ENCODE data around the gene TMEM63C. TPM values are rescaled to one million over a fixed set of nuclear protein-coding genes. Genes with fewer than 3 reads are reported as not detected.
A peak's percentile ranks its signal among the peaks of the same experiment; 100 is the strongest.
"Not testable (repeated sequence)": the region's sequence is repeated elsewhere in the genome, so short reads cannot be mapped to it uniquely, and the experiment has no call there.

The TMEM63C gene
- total RNA-seq, 6 experiments from 2014 or later = 0.05 TPM; not detected in 5

DNA sequence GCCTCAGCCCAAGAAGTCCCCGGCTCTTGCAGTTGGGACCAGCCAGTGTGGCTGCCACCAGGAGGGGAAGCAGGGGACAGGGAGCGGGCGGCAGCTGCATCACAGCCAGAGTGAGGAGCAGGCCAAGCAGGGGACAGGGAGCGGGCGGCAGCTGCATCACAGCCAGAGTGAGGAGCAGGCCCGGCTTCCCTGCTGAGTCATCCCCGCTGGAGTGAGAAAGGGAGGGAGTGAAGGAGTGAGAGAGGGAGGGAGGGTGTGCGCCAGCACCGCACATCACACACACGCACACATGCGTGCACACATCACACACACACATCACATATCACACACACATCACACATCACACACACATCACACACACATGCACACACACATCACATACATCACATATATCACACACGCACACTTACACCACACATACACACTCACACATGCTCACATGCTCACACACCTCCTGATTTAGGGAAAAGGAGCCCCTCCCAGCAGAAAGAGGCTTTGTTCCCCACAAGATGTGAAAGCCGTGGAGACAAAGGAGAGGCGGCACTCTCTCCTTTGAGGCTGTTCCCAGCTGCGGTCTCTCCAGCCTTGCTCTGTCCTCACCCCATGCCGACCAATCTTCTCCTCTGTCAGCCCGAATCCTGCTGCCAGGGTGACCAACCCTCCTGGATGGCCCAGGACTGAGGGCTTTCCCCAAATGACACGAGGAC is 23.3 kb upstream of the TMEM63C start:
- H3K4me3 Mint-ChIP-seq = peak overlapping the region; percentile 61
- no peaks in the 10 kb centered on the region for H3K36me3 Mint-ChIP-seq (ENCODE audit: low read depth)
- peaks cover 30% of the 10 kb centered on the region for H3K27me3 Mint-ChIP-seq (ENCODE audit: insufficient read depth)
- DNase-seq = peak; percentile 57
- no peaks in the 10 kb centered on the region for H3K9me3 Mint-ChIP-seq
- H3K27ac Mint-ChIP-seq = peak overlapping the region; percentile 57
- peaks cover 15% of the 10 kb centered on the region for H3K4me1 Mint-ChIP-seq (ENCODE audit: low read depth)
- TF ChIP-seq CTCF (IDR thresholded peaks at IDR 0.05) = no peak

DNA sequence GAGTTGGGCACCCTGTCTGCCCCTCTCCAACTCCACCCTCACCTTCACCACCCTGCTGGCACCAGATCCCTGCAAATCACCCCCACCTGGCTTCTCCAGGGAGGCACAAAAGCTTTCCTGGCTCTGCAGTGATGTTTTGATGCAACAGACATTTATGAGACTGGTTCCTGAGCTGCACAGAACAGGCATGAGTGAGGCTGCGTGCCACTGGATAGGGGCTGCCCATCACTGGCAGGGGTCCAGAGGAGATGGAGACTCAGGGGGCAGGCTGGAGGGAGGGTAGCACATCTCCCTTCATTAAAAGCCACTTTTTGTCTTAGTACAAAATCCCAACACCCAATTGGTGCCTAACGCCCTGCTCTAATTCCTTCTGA is 22.7 kb upstream of the TMEM63C start:
- TF ChIP-seq CTCF (IDR thresholded peaks at IDR 0.05) = no peak
- no peak for DNase-seq
- Mint-ChIP-seq H3K27me3 (ENCODE audit: insufficient read depth) (peaks cover 28% of the 10 kb centered on the region), H3K4me3 (peak overlapping the region; percentile 61), H3K27ac (no peak overlapping the region), H3K36me3 (ENCODE audit: low read depth) (no peaks in the 10 kb centered on the region), H3K4me1 (ENCODE audit: low read depth) (peaks cover 15% of the 10 kb centered on the region), H3K9me3 (no peaks in the 10 kb centered on the region)

DNA sequence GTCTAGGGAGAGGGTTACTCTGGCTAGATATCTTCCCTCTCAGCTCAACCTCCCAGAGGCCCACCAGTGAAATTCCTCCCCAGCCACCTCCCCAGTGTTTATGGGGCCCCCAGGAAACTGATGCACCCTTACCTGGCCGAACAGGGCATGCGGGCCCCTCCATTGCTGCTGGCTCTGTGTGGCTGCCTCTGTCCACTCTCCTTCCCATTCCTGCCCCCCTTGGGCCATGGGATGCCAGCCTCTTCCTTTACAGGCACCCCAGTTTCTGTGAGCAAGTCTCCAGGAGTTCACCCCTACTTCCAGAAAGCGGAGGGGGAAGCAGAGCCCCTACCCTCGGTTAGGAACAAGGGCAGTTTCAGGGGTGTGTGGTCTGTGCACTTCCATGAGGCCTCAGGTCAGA is 20.6 kb upstream of the TMEM63C start:
- Mint-ChIP-seq H3K36me3 (ENCODE audit: low read depth) (no peaks in the 10 kb centered on the region), H3K4me1 (ENCODE audit: low read depth) (peaks cover 15% of the 10 kb centered on the region), H3K27ac (no peak overlapping the region), H3K27me3 (ENCODE audit: insufficient read depth) (peaks cover 18% of the 10 kb centered on the region), H3K9me3 (no peaks in the 10 kb centered on the region), H3K4me3 (no peak overlapping the region)
- no peak for TF ChIP-seq CTCF (IDR thresholded peaks at IDR 0.05)
- no peak for DNase-seq

DNA sequence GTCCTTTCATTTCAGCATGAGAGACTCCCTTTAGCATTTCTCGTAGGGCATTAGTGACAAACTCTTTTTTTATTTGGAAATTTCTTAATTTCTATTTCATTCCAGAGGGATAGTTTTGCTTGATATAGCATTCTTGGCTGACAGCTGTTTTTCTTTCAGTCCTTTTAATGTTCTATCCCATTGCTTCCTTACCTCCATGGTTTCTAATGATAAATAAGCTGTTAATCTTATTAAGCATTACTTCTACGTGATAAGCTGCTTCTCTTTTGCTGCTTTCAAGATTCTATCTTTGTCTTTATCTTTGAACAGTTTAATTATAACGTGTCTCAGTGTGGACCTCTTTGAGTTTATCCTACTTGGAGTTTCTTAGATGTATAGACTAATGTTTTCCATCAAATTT is 11.6 kb upstream of the TMEM63C start:
- Mint-ChIP-seq H3K27ac (no peak overlapping the region), H3K4me3 (no peak overlapping the region), H3K9me3 (peaks cover 13% of the 10 kb centered on the region), H3K4me1 (ENCODE audit: low read depth) (peaks cover 8% of the 10 kb centered on the region), H3K27me3 (ENCODE audit: insufficient read depth) (peaks cover 15% of the 10 kb centered on the region), H3K36me3 (ENCODE audit: low read depth) (peaks cover 6% of the 10 kb centered on the region; the same call in 1 of the 2 replicates)
- DNase-seq = no peak
- no peak for TF ChIP-seq CTCF (IDR thresholded peaks at IDR 0.05)

GRCh38 chr14:77172916-77173315 is 8.7 kb upstream of the TMEM63C start:
- Mint-ChIP-seq H3K27ac (no peak overlapping the region), H3K27me3 (ENCODE audit: insufficient read depth) (peaks cover 12% of the 10 kb centered on the region), H3K4me1 (ENCODE audit: low read depth) (peaks cover 8% of the 10 kb centered on the region), H3K9me3 (peaks cover 13% of the 10 kb centered on the region), H3K4me3 (no peak overlapping the region), H3K36me3 (ENCODE audit: low read depth) (peaks cover 6% of the 10 kb centered on the region; the same call in 1 of the 2 replicates)
- DNase-seq = no peak
- no peak for TF ChIP-seq CTCF (IDR thresholded peaks at IDR 0.05)

DNA sequence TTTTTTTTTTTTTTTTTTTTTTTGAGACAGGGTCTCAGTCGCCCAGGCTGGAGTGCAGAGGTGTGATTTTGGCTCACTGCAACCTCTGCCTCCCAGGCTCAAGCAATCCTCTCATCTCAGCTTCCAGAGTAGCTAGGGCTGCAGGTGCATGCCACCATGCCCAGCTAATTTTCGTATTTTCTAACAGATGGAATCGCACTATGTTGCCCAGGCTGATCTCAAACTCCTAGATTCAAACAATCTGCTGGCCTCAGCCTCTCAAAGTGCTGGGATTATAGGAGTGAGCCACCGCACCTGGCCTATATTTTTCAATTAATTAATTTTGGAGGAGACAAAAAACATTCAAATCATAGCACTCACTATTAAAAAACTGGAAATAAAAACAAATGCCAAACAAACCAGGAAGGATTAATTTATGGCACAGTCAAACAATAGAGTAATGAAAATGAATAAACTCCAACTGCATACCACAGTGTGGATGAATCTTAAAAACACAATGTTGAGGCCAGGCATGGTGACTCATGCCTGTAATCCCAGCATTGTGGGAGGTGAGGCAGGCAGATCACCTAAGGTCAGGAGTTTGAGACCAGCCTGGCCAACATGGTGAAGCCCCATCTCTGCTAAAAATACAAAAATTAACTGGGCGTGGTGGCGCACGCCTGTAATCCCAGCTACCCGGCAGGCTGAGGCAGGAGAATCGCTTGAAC is 7.5 kb upstream of the TMEM63C start:
- not testable (repeated sequence) for DNase-seq; H3K36me3 Mint-ChIP-seq (ENCODE audit: low read depth); H3K4me1 Mint-ChIP-seq (ENCODE audit: low read depth); H3K27ac Mint-ChIP-seq; H3K4me3 Mint-ChIP-seq
- H3K9me3 Mint-ChIP-seq = peaks cover 13% of the 10 kb centered on the region
- peaks cover 17% of the 10 kb centered on the region for H3K27me3 Mint-ChIP-seq (ENCODE audit: insufficient read depth)

Measured in HFFc6 (cell line).